ENCODE results near the gene GATD1. TPM values are rescaled to one million over a fixed set of nuclear protein-coding genes. Genes with fewer than 3 reads are reported as not detected.

GATD1 gene
- total and polyA plus RNA-seq, 4 donors, result 22.1 to 63.1 (median 39.1) TPM

- peaks cover 0 to 3% (median 0%) of the 10 kb centered on the region in 4 donors for H3K9me3 ChIP-seq (ENCODE audit: control insufficient read depth in 4 of 4, insufficient read depth in 3 of 4, low read length in 3 of 4)
- H3K36me3 ChIP-seq (ENCODE audit: control insufficient read depth in 4 of 4, insufficient read depth in 4 of 4, low read length in 4 of 4), result peaks cover 0 to 33% (median 2%) of the 10 kb centered on the region in 4 donors
- H3K9ac ChIP-seq (ENCODE audit: insufficient read depth in 1 of 2, low read length in 2 of 2), result no peak overlapping the region
- no peak for DNase-seq
- H3K4me3 ChIP-seq, result no peak overlapping the region
- H3K4me1 ChIP-seq (ENCODE audit: control insufficient read depth in 5 of 5, insufficient read depth in 5 of 5, low read length in 5 of 5), result peaks cover 4 to 46% (median 18%) of the 10 kb centered on the region in 5 donors
- no peak for ATAC-seq (ENCODE audit: insufficient read depth, low FRiP score)
- H3K27ac ChIP-seq (ENCODE audit: low read depth in 1 of 2, low read length in 1 of 2), result no peak overlapping the region
- no peak for TF ChIP-seq CTCF (IDR thresholded peaks at IDR 0.05; ENCODE audit: control extremely low read depth, extremely low read depth)
- H3K27me3 ChIP-seq (ENCODE audit: control insufficient read depth in 3 of 3, insufficient read depth in 3 of 3, low read length in 2 of 3), result peaks cover 0 to 7% (median 4%) of the 10 kb centered on the region in 3 donors
- 92 to 93% methylated on average over 49 to 53 of the region's 53 CpGs for WGBS, 2 donors
Measured at GRCh38 chr11:823441-824291, 46.4 kb upstream of the GATD1 start.

GRCh38 chr11:821512-822371 lies 44.5 kb upstream of the GATD1 start:
- H3K9ac ChIP-seq (ENCODE audit: insufficient read depth in 1 of 2, low read length in 2 of 2), result no peak overlapping the region
- DNase-seq (no peak), ATAC-seq (ENCODE audit: insufficient read depth, low FRiP score) (no peak)
- peaks cover 4 to 31% (median 15%) of the 10 kb centered on the region in 5 donors for H3K4me1 ChIP-seq (ENCODE audit: control insufficient read depth in 5 of 5, insufficient read depth in 5 of 5, low read length in 5 of 5)
- TF ChIP-seq CTCF (IDR thresholded peaks at IDR 0.05; ENCODE audit: control extremely low read depth, extremely low read depth), result no peak
- no peak overlapping the region for H3K4me3 ChIP-seq
- H3K36me3 ChIP-seq (ENCODE audit: control insufficient read depth in 4 of 4, insufficient read depth in 4 of 4, low read length in 4 of 4), result peaks cover 0 to 33% (median 2%) of the 10 kb centered on the region in 4 donors
- 32 to 60% methylated on average over 22 of the region's 22 CpGs for WGBS, 2 donors
- H3K9me3 ChIP-seq (ENCODE audit: control insufficient read depth in 4 of 4, insufficient read depth in 3 of 4, low read length in 3 of 4), result peaks cover 0 to 3% (median 0%) of the 10 kb centered on the region in 4 donors
- peak overlapping the region; percentile 51 to 94 for H3K27ac ChIP-seq (ENCODE audit: low read depth in 1 of 2, low read length in 1 of 2)
- peaks cover 0 to 7% (median 0%) of the 10 kb centered on the region in 3 donors for H3K27me3 ChIP-seq (ENCODE audit: control insufficient read depth in 3 of 3, insufficient read depth in 3 of 3, low read length in 2 of 3)

- no peak for TF ChIP-seq CTCF (IDR thresholded peaks at IDR 0.05; ENCODE audit: control extremely low read depth, extremely low read depth)
- no peak for DNase-seq
- Histone ChIP-seq H3K36me3 (ENCODE audit: control insufficient read depth in 4 of 4, insufficient read depth in 4 of 4, low read length in 4 of 4) (peaks cover 0 to 36% (median 2%) of the 10 kb centered on the region in 4 donors), H3K9me3 (ENCODE audit: control insufficient read depth in 4 of 4, insufficient read depth in 3 of 4, low read length in 3 of 4) (peaks cover 0 to 3% (median 0%) of the 10 kb centered on the region in 4 donors), H3K4me1 (ENCODE audit: control insufficient read depth in 5 of 5, insufficient read depth in 5 of 5, low read length in 5 of 5) (peaks cover 4 to 25% (median 13%) of the 10 kb centered on the region in 5 donors), H3K27me3 (ENCODE audit: control insufficient read depth in 3 of 3, insufficient read depth in 3 of 3, low read length in 2 of 3) (peaks cover 0 to 3% (median 0%) of the 10 kb centered on the region in 3 donors), H3K27ac (ENCODE audit: low read depth in 1 of 2, low read length in 1 of 2) (peak overlapping the region; percentile 94 to 95), H3K4me3 (no peak overlapping the region), H3K9ac (ENCODE audit: insufficient read depth in 1 of 2, low read length in 2 of 2) (peak overlapping the region in 1 of 2 donors; percentile 37)
- ATAC-seq (ENCODE audit: insufficient read depth, low FRiP score), result peak; percentile 36
- WGBS, 2 donors, result 47 to 49% methylated on average over 10 to 11 of the region's 11 CpGs
Measured at GRCh38 chr11:820655-821511, 43.6 kb upstream of the GATD1 start.

Data from lung (tissue), 12 donors.